Mesenchymal stem cell (in vitro differentiated cells and primary cell): ENCODE results near the gene DNAH8.
A peak's percentile ranks its signal among the peaks of the same experiment; 100 is the strongest.

Experiments used
- DNase-seq: peaks from one replicate; pipeline ENCODE4 v3.0.0-alpha.2; 2013
- H2AFZ ChIP-seq: one replicate; pipeline ENCODE4 v1.6.1; 2013; ENCODE audit warnings: low read depth, mild to moderate bottlenecking, control low read depth, inconsistent platforms, low read length, moderate library complexity
- H2AK5ac ChIP-seq: 2 replicates; pipeline ENCODE4 v1.6.1; 2013; ENCODE audit warnings: low read length, moderate library complexity, mild to moderate bottlenecking, inconsistent platforms; ENCODE audit not compliant: severe bottlenecking
- H2BK120ac ChIP-seq: one replicate; pipeline ENCODE4 v1.6.1; 2013; ENCODE audit warnings: low read depth, mild to moderate bottlenecking, inconsistent platforms, low read length, moderate library complexity
- H2BK12ac ChIP-seq, 2 experiments: one replicate each; pipeline ENCODE4 v1.6.1; 2013; ENCODE audit warnings: inconsistent platforms in 2 of 2, low read length in 2 of 2, mild to moderate bottlenecking in 2 of 2, moderate library complexity in 2 of 2, control low read depth in 1 of 2
- H2BK15ac ChIP-seq: one replicate; pipeline ENCODE4 v1.6.1; 2013; ENCODE audit warnings: mild to moderate bottlenecking, low read depth, inconsistent platforms; ENCODE audit not compliant: poor library complexity, severe bottlenecking
- H2BK5ac ChIP-seq: 2 replicates; pipeline ENCODE4 v1.6.1; 2013; ENCODE audit warnings: low read depth, mild to moderate bottlenecking, low read length, control low read depth, inconsistent platforms; ENCODE audit not compliant: poor library complexity, severe bottlenecking
- H3K14ac ChIP-seq, 2 experiments: one replicate each; pipeline ENCODE4 v1.6.1; 2013; ENCODE audit warnings: inconsistent platforms in 2 of 2, low read length in 2 of 2, control low read depth in 1 of 2, mild to moderate bottlenecking in 1 of 2, moderate library complexity in 1 of 2
- H3K18ac ChIP-seq, 2 experiments: one replicate each; pipeline ENCODE4 v1.6.1; 2013; ENCODE audit warnings: inconsistent platforms in 2 of 2, low read length in 2 of 2, control low read depth in 1 of 2, low read depth in 1 of 2, mild to moderate bottlenecking in 1 of 2
- H3K23ac ChIP-seq, 2 experiments: one replicate each; pipeline ENCODE4 v1.6.1; 2013; ENCODE audit warnings: inconsistent platforms in 2 of 2, low read length in 2 of 2, mild to moderate bottlenecking in 2 of 2, moderate library complexity in 2 of 2, control low read depth in 1 of 2
- H3K27ac ChIP-seq: 2 replicates; pipeline ENCODE4 v1.5.1; 2013; ENCODE audit warnings: mild to moderate bottlenecking, moderate library complexity, low read length, control low read depth, inconsistent platforms; ENCODE audit not compliant: poor library complexity, severe bottlenecking
- H3K27me3 ChIP-seq, 2 experiments: 2 replicates each; pipeline versions ENCODE4 v1.6.1 to v1.7.0; 2013; ENCODE audit warnings: low read length in 2 of 2, mild to moderate bottlenecking in 2 of 2, moderate library complexity in 2 of 2, control low read depth in 1 of 2, inconsistent platforms in 1 of 2; ENCODE audit not compliant: control insufficient read depth in 1 of 2, insufficient read depth in 1 of 2
- H3K36me3 ChIP-seq, 2 experiments: 2 replicates each; pipeline versions ENCODE4 v1.6.1 to v1.7.0; 2013; ENCODE audit warnings: low read length in 2 of 2, control low read depth in 1 of 2, inconsistent platforms in 1 of 2, low read depth in 1 of 2, mild to moderate bottlenecking in 1 of 2; ENCODE audit not compliant: insufficient read depth in 2 of 2, control insufficient read depth in 1 of 2
- H3K4ac ChIP-seq, 2 experiments: one replicate each; pipeline ENCODE4 v1.6.1; 2013; ENCODE audit warnings: inconsistent platforms in 2 of 2, low read length in 2 of 2, mild to moderate bottlenecking in 2 of 2, moderate library complexity in 2 of 2, control low read depth in 1 of 2, low read depth in 1 of 2
- H3K4me1 ChIP-seq: 2 replicates; pipeline ENCODE4 v1.6.1; 2013; ENCODE audit warnings: low read depth, low read length, control low read depth; ENCODE audit not compliant: control insufficient read depth, insufficient read depth
- H3K4me2 ChIP-seq: 2 replicates; pipeline ENCODE4 v1.6.1; 2013; ENCODE audit warnings: low read length, mild to moderate bottlenecking, inconsistent platforms; ENCODE audit not compliant: poor library complexity, severe bottlenecking
- H3K4me3 ChIP-seq, 2 experiments: 2 replicates each; pipeline versions ENCODE4 v1.5.1 to v1.7.0; 2013; ENCODE audit warnings: low read length in 2 of 2, mild to moderate bottlenecking in 2 of 2, control low read depth in 1 of 2, low read depth in 1 of 2; ENCODE audit not compliant: insufficient read depth in 1 of 2
- H3K79me1 ChIP-seq: replicated peaks from 2 replicates; pipeline ENCODE4 v1.6.1; 2013; ENCODE audit warnings: mild to moderate bottlenecking, control low read depth, low read length, inconsistent platforms; ENCODE audit not compliant: poor library complexity, severe bottlenecking
- H3K9ac ChIP-seq: 2 replicates; pipeline ENCODE4 v1.7.0; 2013; ENCODE audit warnings: mild to moderate bottlenecking, low read length, moderate library complexity
- H3K9me3 ChIP-seq: 2 replicates; pipeline ENCODE4 v1.7.0; 2013; ENCODE audit warnings: mild to moderate bottlenecking, low read length; ENCODE audit not compliant: control insufficient read depth
- H4K8ac ChIP-seq: one replicate; pipeline ENCODE4 v1.6.1; 2013; ENCODE audit warnings: inconsistent platforms, mild to moderate bottlenecking, low read length, moderate library complexity
- H4K91ac ChIP-seq: one replicate; pipeline ENCODE4 v1.6.1; 2013; ENCODE audit warnings: mild to moderate bottlenecking, low read length, inconsistent platforms
- WGBS: methylation state at CpG from one replicate; pipeline ENCODE4 v1.1.7; 2013; ENCODE audit warnings: mixed read lengths; 5-methylcytosine and 5-hydroxymethylcytosine counted together

The DNAH8 gene

DNA sequence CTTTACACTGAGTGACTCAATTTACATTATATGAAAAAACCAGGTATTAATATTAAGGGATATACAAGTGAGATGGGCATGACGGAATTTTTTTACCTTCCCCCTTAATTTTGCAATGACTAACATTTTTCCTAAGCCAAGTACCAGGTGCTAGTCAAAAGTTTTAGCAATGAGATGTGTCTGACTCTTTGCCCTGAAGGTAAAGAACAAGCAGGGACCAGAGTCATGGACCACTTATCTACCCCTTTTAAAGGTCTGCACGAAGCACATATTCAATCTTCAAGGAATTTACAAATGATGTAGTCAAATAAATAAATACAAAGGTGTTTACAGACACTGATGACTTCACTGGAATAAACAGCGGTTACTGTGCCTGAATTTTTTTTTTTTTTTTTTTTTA is 13.6 kb upstream of the DNAH8 start:
- peaks cover 13% of the 10 kb centered on the region for H3K79me1 ChIP-seq
- H2AK5ac ChIP-seq, result no peak overlapping the region
- no peak overlapping the region for H2BK120ac ChIP-seq
- H3K4me1 ChIP-seq, result peaks cover 2% of the 10 kb centered on the region
- H4K8ac ChIP-seq, result no peak overlapping the region
- no peak overlapping the region for H2BK15ac ChIP-seq
- H3K9me3 ChIP-seq, result peaks cover 4% of the 10 kb centered on the region
- H3K23ac ChIP-seq, result no peak overlapping the region
- H2BK12ac ChIP-seq, result no peak overlapping the region
- no peak overlapping the region for H2AFZ ChIP-seq
- H3K18ac ChIP-seq, result no peak overlapping the region
- H3K27me3 ChIP-seq, result peaks cover 0 to 5% of the 10 kb centered on the region in 2 experiments
- H2BK5ac ChIP-seq, result no peak overlapping the region
- H3K4ac ChIP-seq, result no peak overlapping the region
- WGBS, result 90% methylated on average over 1 of the region's 3 CpGs
- H3K14ac ChIP-seq, result no peak overlapping the region
- peaks cover 4 to 9% of the 10 kb centered on the region in 2 experiments for H3K36me3 ChIP-seq
- DNase-seq, result peak; percentile 15
- no peak overlapping the region for H4K91ac ChIP-seq
- H3K9ac ChIP-seq, result no peak overlapping the region
- peak overlapping the region in 1 of 2 experiments; percentile 40 for H3K4me3 ChIP-seq
- H3K27ac ChIP-seq, result no peak overlapping the region
- H3K4me2 ChIP-seq, result no peak overlapping the region

DNA sequence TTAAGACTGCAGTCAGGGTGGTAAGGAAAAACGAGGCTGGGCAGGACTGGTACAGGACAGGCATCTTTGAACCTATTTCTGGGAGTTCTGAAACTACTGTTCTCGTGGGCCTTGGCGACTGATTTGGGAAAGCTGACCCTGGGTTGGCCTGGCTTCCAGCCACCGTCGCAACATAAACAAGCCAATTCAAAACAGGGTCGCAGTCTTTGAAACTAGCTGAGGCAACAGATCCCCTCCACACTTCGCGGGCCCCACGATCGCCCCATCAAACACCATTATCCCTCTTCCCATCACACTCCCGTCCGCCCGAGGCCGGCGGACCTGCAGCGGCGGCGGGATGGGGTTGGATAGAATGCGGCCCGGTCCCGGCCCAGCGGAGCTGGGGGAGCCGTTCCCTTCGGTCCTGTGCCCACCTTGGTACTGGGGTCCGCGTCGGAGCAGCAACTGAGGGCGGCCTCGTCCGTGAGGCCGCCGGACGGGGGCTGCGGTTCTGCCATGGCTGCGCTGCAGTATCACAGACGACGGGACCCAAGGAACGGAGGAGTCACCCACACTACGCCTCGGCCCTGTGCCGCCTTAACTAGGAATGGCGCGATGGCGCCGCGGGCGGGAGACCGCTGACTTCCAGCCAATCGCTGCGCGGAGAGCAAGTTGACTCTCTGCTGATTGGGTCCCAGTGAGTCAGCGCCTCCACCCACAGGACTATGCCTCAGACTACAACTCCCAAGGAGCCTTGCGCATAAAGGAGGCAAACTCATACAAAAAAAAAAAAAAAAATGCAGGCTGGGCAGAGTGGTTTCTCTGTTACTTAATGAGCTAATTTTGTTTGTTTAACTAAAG is 12.3 kb upstream of the DNAH8 start, which contains the start of gene GLO1:
GLO1 (minus strand) TSS at position 588 of the 840 bp plus-strand sequence; CDS start at position 497, 91 bp downstream.
- peak within 1 kb of the TSS; percentile 21 for H4K91ac ChIP-seq
- H3K4ac ChIP-seq, result peak within 1 kb of the TSS; percentile 67 to 93
- DNase-seq, result peak; percentile 99
- H2AFZ ChIP-seq, result peak within 1 kb of the TSS; percentile 93
- peak within 1 kb of the TSS in 1 of 2 experiments; percentile 30 for H3K14ac ChIP-seq
- under 1% methylated on average over 51 of the region's 53 CpGs for WGBS
- H2BK120ac ChIP-seq, result no peak within 1 kb of the TSS
- peaks cover 4% of the 10 kb centered on the region for H3K9me3 ChIP-seq
- H2AK5ac ChIP-seq, result no peak within 1 kb of the TSS
- H3K27me3 ChIP-seq, result peaks cover 0 to 9% of the 10 kb centered on the region in 2 experiments
- H2BK5ac ChIP-seq, result no peak within 1 kb of the TSS
- peaks cover 4 to 6% of the 10 kb centered on the region in 2 experiments for H3K36me3 ChIP-seq
- peak within 1 kb of the TSS; percentile 74 for H4K8ac ChIP-seq
- H2BK15ac ChIP-seq, result no peak within 1 kb of the TSS
- no peak within 1 kb of the TSS for H2BK12ac ChIP-seq
- H3K4me3 ChIP-seq, result peak within 1 kb of the TSS; percentile 73 to 92
- peak within 1 kb of the TSS; percentile 91 for H3K4me2 ChIP-seq
- H3K27ac ChIP-seq, result peak within 1 kb of the TSS; percentile 67
- H3K18ac ChIP-seq, result peak within 1 kb of the TSS; percentile 48 to 90
- peak within 1 kb of the TSS; percentile 97 for H3K9ac ChIP-seq
- no peak within 1 kb of the TSS for H3K23ac ChIP-seq
- H3K79me1 ChIP-seq, result peaks cover 10% of the 10 kb centered on the region
- H3K4me1 ChIP-seq, result peaks cover 2% of the 10 kb centered on the region

DNA sequence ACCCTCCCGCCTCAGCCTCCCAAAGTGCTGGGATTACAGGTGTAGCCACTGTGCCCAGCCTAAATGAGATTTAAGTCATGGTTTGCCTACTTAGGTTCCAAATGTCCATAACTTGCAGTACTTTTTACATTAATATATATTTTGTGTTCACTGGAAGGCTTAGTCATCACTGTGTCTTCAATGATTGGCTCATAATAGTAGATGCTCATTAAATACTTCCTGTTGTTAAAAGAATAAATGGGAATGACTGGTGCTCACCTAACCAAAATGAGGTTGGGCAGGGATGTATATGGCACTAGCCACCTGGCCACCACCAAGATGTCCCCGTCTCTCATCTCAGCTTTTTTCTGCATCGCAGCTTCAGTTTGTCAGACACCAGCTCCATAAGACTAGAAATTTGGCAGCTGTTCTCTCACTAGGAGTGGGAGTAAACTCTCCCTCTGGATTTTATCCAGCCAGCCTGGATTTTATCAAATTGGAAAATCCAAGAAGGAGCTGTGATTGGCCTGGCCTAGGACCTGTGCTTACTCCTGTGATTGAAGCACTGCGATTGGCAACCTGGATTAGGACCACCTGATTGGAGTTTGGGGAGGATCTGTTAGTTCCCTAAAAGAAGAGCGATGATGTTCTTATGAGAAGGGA is 11.0 kb upstream of the DNAH8 start:
- H3K27me3 ChIP-seq, result peaks cover 0 to 9% of the 10 kb centered on the region in 2 experiments
- WGBS, result 100% methylated on average over 3 of the region's 5 CpGs
- H2BK12ac ChIP-seq, result peak overlapping the region in 1 of 2 experiments; percentile 11

DNA sequence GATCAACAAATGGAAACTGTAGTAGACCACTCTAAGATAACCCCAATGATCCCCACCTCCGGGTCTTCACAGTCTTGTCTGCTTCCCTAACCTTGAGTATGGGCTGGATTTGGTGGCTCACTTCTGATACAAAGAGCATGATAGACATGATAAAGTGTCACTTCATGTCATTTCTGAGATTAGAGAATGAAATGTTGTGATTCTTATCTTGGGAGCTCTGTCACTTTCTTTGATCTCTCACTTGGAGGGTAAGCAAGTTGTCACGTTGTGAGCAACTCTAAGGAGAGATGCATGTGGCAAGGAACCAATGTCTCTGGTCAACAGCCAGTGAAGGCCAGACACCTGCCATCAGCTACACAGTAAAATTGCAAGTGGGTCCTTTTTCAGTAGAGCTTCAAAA is 9.2 kb upstream of the DNAH8 start:
- H3K4ac ChIP-seq, result no peak overlapping the region
- peaks cover 2% of the 10 kb centered on the region for H3K79me1 ChIP-seq
- H3K9me3 ChIP-seq, result peaks cover 16% of the 10 kb centered on the region
- peaks cover 0 to under 1% of the 10 kb centered on the region in 2 experiments for H3K36me3 ChIP-seq
- H3K4me2 ChIP-seq, result no peak overlapping the region
- no peak overlapping the region for H2BK5ac ChIP-seq
- H3K18ac ChIP-seq, result no peak overlapping the region
- H3K23ac ChIP-seq, result no peak overlapping the region
- no peak overlapping the region for H2BK15ac ChIP-seq
- H4K91ac ChIP-seq, result no peak overlapping the region
- no peak for DNase-seq
- H3K4me3 ChIP-seq, result no peak overlapping the region
- no peak overlapping the region for H2AK5ac ChIP-seq
- H4K8ac ChIP-seq, result no peak overlapping the region
- H3K27me3 ChIP-seq, result peaks cover 0 to 9% of the 10 kb centered on the region in 2 experiments
- WGBS, result 90% methylated on average over 2 of the region's 2 CpGs
- no peak overlapping the region for H3K27ac ChIP-seq
- peaks cover 2% of the 10 kb centered on the region for H3K4me1 ChIP-seq
- H2BK12ac ChIP-seq, result no peak overlapping the region
- no peak overlapping the region for H2AFZ ChIP-seq
- H3K9ac ChIP-seq, result no peak overlapping the region
- no peak overlapping the region for H2BK120ac ChIP-seq
- no peak overlapping the region for H3K14ac ChIP-seq

More for the DNA sequence above, 11.0 kb upstream of the DNAH8 start:
- H3K4me3 ChIP-seq, result no peak overlapping the region
- no peak overlapping the region for H3K4ac ChIP-seq
- no peak for DNase-seq
- H3K4me1 ChIP-seq, result peaks cover 2% of the 10 kb centered on the region
- H2BK5ac ChIP-seq, result no peak overlapping the region
- H3K79me1 ChIP-seq, result peaks cover 7% of the 10 kb centered on the region
- peak overlapping the region; percentile 3 for H4K8ac ChIP-seq
- H3K9me3 ChIP-seq, result peaks cover 4% of the 10 kb centered on the region
- no peak overlapping the region for H3K23ac ChIP-seq
- H3K36me3 ChIP-seq, result peaks cover 4 to 6% of the 10 kb centered on the region in 2 experiments
- no peak overlapping the region for H3K27ac ChIP-seq
- no peak overlapping the region for H2BK15ac ChIP-seq
- no peak overlapping the region for H3K14ac ChIP-seq
- no peak overlapping the region for H2BK120ac ChIP-seq
- no peak overlapping the region for H2AK5ac ChIP-seq
- no peak overlapping the region for H3K4me2 ChIP-seq
- H2AFZ ChIP-seq, result no peak overlapping the region
- no peak overlapping the region for H3K18ac ChIP-seq
- no peak overlapping the region for H3K9ac ChIP-seq
- no peak overlapping the region for H4K91ac ChIP-seq
